CD4-positive, CD25-positive, alpha-beta regulatory T cell (primary cell): ENCODE data around the gene HES3. TPM values are rescaled to one million over a fixed set of nuclear protein-coding genes. Genes with fewer than 3 reads are reported as not detected.

Experiments used
- ATAC-seq, 2 donors: fragments of 150-1000 bp; cut with Tn5 transposase; one replicate each; pipeline ENCODE4 v1.10.0; 2021; ENCODE audit warnings: low read depth in 2 of 2, moderate number of reproducible peaks in 2 of 2, moderate library complexity in 1 of 2
- DNase-seq, 3 donors: peaks; one replicate each; pipeline versions ENCODE4 v3.0.0 to v3.0.0-alpha.2; 2012 to 2022; ENCODE audit warnings: mixed read lengths in 1 of 3
- H3K27ac ChIP-seq: one replicate; pipeline ENCODE4 v1.7.0; 2013; ENCODE audit warnings: mild to moderate bottlenecking, low read length; ENCODE audit not compliant: insufficient read depth, poor library complexity, severe bottlenecking
- H3K27me3 ChIP-seq: one replicate; pipeline ENCODE4 v1.7.0; 2013; ENCODE audit warnings: low read length; ENCODE audit not compliant: control insufficient read depth, insufficient read depth
- H3K36me3 ChIP-seq: one replicate; pipeline ENCODE4 v1.7.0; 2013; ENCODE audit warnings: mild to moderate bottlenecking, low read length, moderate library complexity; ENCODE audit not compliant: control insufficient read depth, insufficient read depth
- H3K4me1 ChIP-seq: 2 replicates; pipeline ENCODE4 v1.7.0; 2013; ENCODE audit warnings: mild to moderate bottlenecking, low read length; ENCODE audit not compliant: insufficient read depth, control insufficient read depth, poor library complexity, severe bottlenecking
- H3K4me3 ChIP-seq: one replicate; pipeline ENCODE4 v1.7.0; 2013; ENCODE audit warnings: low read depth, mild to moderate bottlenecking, low read length, moderate library complexity
- H3K9me3 ChIP-seq, 2 experiments: 1 replicate in 1 of 2; 2 replicates in 1 of 2; pipeline ENCODE4 v1.7.0; 2013; ENCODE audit warnings: low read length in 2 of 2, mild to moderate bottlenecking in 1 of 2, moderate library complexity in 1 of 2; ENCODE audit not compliant: control insufficient read depth in 2 of 2
- H3K27ac Mint-ChIP-seq, 3 donors: one replicate each; pipeline ENCODE4 v1.8.0; 2020 to 2022; ENCODE audit warnings: mild to moderate bottlenecking in 3 of 3, mixed read lengths in 3 of 3, moderate library complexity in 2 of 3
- H3K27me3 Mint-ChIP-seq: one replicate; pipeline ENCODE4 v1.8.0; 2022; ENCODE audit warnings: mild to moderate bottlenecking, mixed read lengths
- H3K36me3 Mint-ChIP-seq: one replicate; pipeline ENCODE4 v1.8.0; 2020; ENCODE audit warnings: mixed read lengths
- H3K4me1 Mint-ChIP-seq, 4 donors: one replicate each; pipeline ENCODE4 v1.8.0; 2020 to 2022; ENCODE audit warnings: mixed read lengths in 4 of 4, mild to moderate bottlenecking in 1 of 4
- H3K4me3 Mint-ChIP-seq, 4 donors: one replicate each; pipeline ENCODE4 v1.8.0; 2020 to 2022; ENCODE audit warnings: mild to moderate bottlenecking in 4 of 4, mixed read lengths in 4 of 4, moderate library complexity in 3 of 4
- H3K9me3 Mint-ChIP-seq, 7 donors: one replicate each; pipeline ENCODE4 v1.8.0; 2020 to 2022; ENCODE audit warnings: mixed read lengths in 7 of 7, mild to moderate bottlenecking in 3 of 7, moderate library complexity in 2 of 7
- polyA plus RNA-seq, 4 donors: library from polyadenylated mRNA; unstranded; fragments of 300-500 nt; fragmentation: Illumina TruSeq; gene quantifications; one replicate each; pipeline ENCODE4 v1.2.3, GENCODE V29; 2021
- total RNA-seq: library from RNA; stranded (reverse); gene quantifications from one replicate; pipeline ENCODE4 v1.2.3, GENCODE V29; 2022

HES3 gene
- total and polyA plus RNA-seq, 5 donors from 2014 or later: not detected

GRCh38 chr1:6281511-6282402 is 37.8 kb downstream of the HES3 start:
- H3K9me3 Mint-ChIP-seq: no peaks in the 10 kb centered on the region
- H3K27me3 Mint-ChIP-seq: no peaks in the 10 kb centered on the region
- H3K27ac Mint-ChIP-seq: no peak overlapping the region

GRCh38 chr1:6282577-6283270 is 38.7 kb downstream of the HES3 start:
- no peaks in the 10 kb centered on the region for H3K27me3 ChIP-seq
- Mint-ChIP-seq H3K27ac (no peak overlapping the region), H3K4me3 (no peak overlapping the region), H3K27me3 (no peaks in the 10 kb centered on the region), H3K9me3 (no peaks in the 10 kb centered on the region), H3K4me1 (no peaks in the 10 kb centered on the region), H3K36me3 (peaks cover 6% of the 10 kb centered on the region)
- DNase-seq: no peak
- H3K9me3 ChIP-seq: no peaks in the 10 kb centered on the region
- H3K4me3 ChIP-seq: no peak overlapping the region
- H3K27ac ChIP-seq: no peak overlapping the region
- no peak for ATAC-seq
- H3K4me1 ChIP-seq: no peaks in the 10 kb centered on the region
- H3K36me3 ChIP-seq: no peaks in the 10 kb centered on the region

More at GRCh38 chr1:6281511-6282402, 37.8 kb downstream of the HES3 start:
- no peak overlapping the region for H3K4me3 ChIP-seq
- H3K4me1 ChIP-seq: no peaks in the 10 kb centered on the region
- no peaks in the 10 kb centered on the region for H3K27me3 ChIP-seq
- Mint-ChIP-seq H3K4me3 (no peak overlapping the region), H3K36me3 (peaks cover 9% of the 10 kb centered on the region), H3K4me1 (no peaks in the 10 kb centered on the region)
- H3K36me3 ChIP-seq: no peaks in the 10 kb centered on the region
- H3K27ac ChIP-seq: no peak overlapping the region
- ATAC-seq (no peak), DNase-seq (no peak)
- no peaks in the 10 kb centered on the region for H3K9me3 ChIP-seq

- Mint-ChIP-seq H3K27me3 (no peaks in the 10 kb centered on the region), H3K9me3 (no peaks in the 10 kb centered on the region), H3K4me3 (no peak overlapping the region), H3K36me3 (no peaks in the 10 kb centered on the region), H3K4me1 (no peaks in the 10 kb centered on the region), H3K27ac (no peak overlapping the region)
- H3K9me3 ChIP-seq: no peaks in the 10 kb centered on the region
- H3K27ac ChIP-seq: no peak overlapping the region
- H3K36me3 ChIP-seq: no peaks in the 10 kb centered on the region
- no peak for DNase-seq
- ATAC-seq: no peak
- H3K4me1 ChIP-seq: no peaks in the 10 kb centered on the region
- H3K4me3 ChIP-seq: no peak overlapping the region
- H3K27me3 ChIP-seq: no peaks in the 10 kb centered on the region
Observed at GRCh38 chr1:6285336-6285735, 41.4 kb downstream of the HES3 start.

GRCh38 chr1:6286266-6286665 is 42.3 kb downstream of the HES3 start:
- no peaks in the 10 kb centered on the region for H3K36me3 Mint-ChIP-seq
- no peak overlapping the region for H3K4me3 Mint-ChIP-seq
- no peak for DNase-seq
- Histone ChIP-seq H3K4me1 (no peaks in the 10 kb centered on the region), H3K4me3 (no peak overlapping the region), H3K9me3 (no peaks in the 10 kb centered on the region), H3K36me3 (no peaks in the 10 kb centered on the region), H3K27ac (no peak overlapping the region), H3K27me3 (no peaks in the 10 kb centered on the region)
- H3K9me3 Mint-ChIP-seq: no peaks in the 10 kb centered on the region
- no peak for ATAC-seq
- H3K4me1 Mint-ChIP-seq: no peaks in the 10 kb centered on the region
- no peaks in the 10 kb centered on the region for H3K27me3 Mint-ChIP-seq
- no peak overlapping the region for H3K27ac Mint-ChIP-seq

- H3K36me3 Mint-ChIP-seq: peaks cover 3% of the 10 kb centered on the region
- DNase-seq: no peak
- H3K27ac Mint-ChIP-seq: no peak overlapping the region
- Histone ChIP-seq H3K27me3 (no peaks in the 10 kb centered on the region), H3K9me3 (no peaks in the 10 kb centered on the region), H3K4me1 (no peaks in the 10 kb centered on the region), H3K27ac (no peak overlapping the region), H3K36me3 (no peaks in the 10 kb centered on the region), H3K4me3 (no peak overlapping the region)
- H3K27me3 Mint-ChIP-seq: no peaks in the 10 kb centered on the region
- H3K9me3 Mint-ChIP-seq: no peaks in the 10 kb centered on the region
- H3K4me3 Mint-ChIP-seq: no peak overlapping the region
- ATAC-seq: no peak
- no peaks in the 10 kb centered on the region for H3K4me1 Mint-ChIP-seq
Observed at GRCh38 chr1:6287029-6287428, 43.0 kb downstream of the HES3 start.

- Mint-ChIP-seq H3K36me3 (peaks cover 3% of the 10 kb centered on the region), H3K27ac (no peak overlapping the region), H3K9me3 (no peaks in the 10 kb centered on the region), H3K4me1 (no peaks in the 10 kb centered on the region), H3K27me3 (no peaks in the 10 kb centered on the region), H3K4me3 (no peak overlapping the region)
- H3K36me3 ChIP-seq: no peaks in the 10 kb centered on the region
- H3K4me3 ChIP-seq: no peak overlapping the region
- no peak for DNase-seq
- H3K4me1 ChIP-seq: no peaks in the 10 kb centered on the region
- no peak overlapping the region for H3K27ac ChIP-seq
- no peaks in the 10 kb centered on the region for H3K27me3 ChIP-seq
- ATAC-seq: no peak
- H3K9me3 ChIP-seq: no peaks in the 10 kb centered on the region
Observed at GRCh38 chr1:6287431-6287886, 43.5 kb downstream of the HES3 start.

GRCh38 chr1:6288026-6288425 is 44.0 kb downstream of the HES3 start:
- ATAC-seq (no peak), DNase-seq (no peak)
- Mint-ChIP-seq H3K4me3 (no peak overlapping the region), H3K9me3 (no peaks in the 10 kb centered on the region), H3K27ac (no peak overlapping the region), H3K36me3 (peaks cover 3% of the 10 kb centered on the region), H3K4me1 (no peaks in the 10 kb centered on the region), H3K27me3 (no peaks in the 10 kb centered on the region)
- no peaks in the 10 kb centered on the region for H3K36me3 ChIP-seq
- H3K27me3 ChIP-seq: no peaks in the 10 kb centered on the region
- no peaks in the 10 kb centered on the region for H3K9me3 ChIP-seq
- no peak overlapping the region for H3K27ac ChIP-seq
- no peaks in the 10 kb centered on the region for H3K4me1 ChIP-seq
- no peak overlapping the region for H3K4me3 ChIP-seq
